ENCODE measurements around the gene CIB4.

The CIB4 gene

DNA sequence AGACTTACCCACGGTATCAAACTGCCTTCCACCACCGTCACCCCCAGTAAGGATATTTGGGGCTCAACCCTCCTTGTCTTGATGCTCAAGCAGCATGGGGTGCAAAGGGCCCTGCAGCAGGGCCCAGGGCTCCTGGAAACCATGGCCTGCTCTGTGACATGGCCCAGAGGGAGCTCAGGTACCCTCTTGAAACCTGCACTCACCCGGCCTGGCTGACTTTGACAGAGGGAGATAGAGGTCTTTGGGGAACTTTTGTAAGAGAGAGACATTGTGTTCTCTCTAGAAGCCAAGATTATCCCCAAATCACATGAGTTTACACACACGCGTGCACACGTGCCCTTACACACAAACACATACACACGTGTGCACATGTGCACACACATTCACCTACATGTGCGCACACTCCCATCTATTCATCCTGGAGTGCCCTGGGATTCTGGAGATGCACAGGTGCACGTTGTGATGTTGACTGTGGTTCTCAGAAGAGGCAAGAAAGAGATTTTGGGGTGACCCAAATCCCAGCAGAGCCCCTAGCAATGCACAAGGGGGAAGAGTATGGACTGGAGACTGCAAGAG is 31.7 kb upstream of the CIB4 start:
- TF ChIP-seq GATA2 (IDR thresholded peaks at IDR 0.05; ENCODE audit: low read depth, low read length) (no peak), GATA3 (IDR thresholded peaks at IDR 0.05; ENCODE audit: low read depth, low read length) (no peak)

DNA sequence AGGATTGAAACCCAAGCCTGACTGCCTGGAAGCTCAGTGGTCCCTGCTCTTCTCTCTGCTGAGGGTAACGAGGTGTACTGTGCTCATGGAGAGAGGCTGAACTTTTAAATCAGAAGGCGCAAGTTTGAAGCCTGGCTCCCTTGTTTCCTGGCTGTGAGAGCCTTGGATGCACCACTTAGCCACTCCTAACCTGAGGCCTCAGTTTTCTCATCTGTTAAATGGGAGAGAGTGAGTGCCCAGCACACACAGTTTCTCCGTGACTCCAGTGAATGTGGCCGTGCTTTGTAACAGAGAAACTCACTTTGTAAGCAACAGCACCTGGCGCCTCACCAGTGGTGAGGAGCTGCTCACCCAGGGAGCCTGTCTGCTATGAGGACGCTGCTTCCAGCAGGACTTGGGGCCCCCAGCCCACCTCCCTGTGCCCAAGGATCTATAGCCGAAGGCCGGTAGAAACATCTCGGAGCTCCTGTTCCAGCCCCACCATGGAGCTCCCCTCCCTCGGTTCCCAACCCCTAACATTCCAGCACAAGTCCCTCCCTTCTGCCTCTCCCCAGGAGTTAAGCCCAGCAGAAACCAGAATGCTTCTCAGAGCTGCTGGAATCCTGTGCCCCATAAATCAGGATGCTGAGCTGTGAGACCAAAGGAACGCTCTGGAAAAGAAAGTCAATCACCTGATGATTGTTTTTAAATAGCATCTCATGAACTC is 31.1 kb upstream of the CIB4 start:
- TF ChIP-seq GATA3 (IDR thresholded peaks at IDR 0.05; ENCODE audit: low read depth, low read length) (no peak), GATA2 (IDR thresholded peaks at IDR 0.05; ENCODE audit: low read depth, low read length) (no peak)

DNA sequence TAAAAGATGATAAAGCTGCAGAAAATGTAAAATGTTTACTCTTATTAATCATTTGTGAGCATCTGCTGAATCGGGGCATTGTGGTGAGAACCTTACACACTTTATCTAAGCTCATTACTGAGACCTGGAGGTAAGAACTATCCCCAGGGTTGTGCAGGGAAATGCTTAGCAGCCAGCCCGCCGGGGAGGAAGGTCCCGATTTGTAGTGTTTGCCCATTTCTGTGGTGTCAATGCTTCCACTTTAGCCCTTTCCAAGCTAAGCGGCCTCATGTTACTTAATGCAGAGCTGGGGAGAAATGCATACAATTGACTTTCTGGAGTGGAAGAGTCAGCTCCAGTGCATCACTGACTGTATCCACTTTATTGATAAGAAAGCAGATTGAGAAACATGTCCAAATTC is 30.5 kb upstream of the CIB4 start:
- TF ChIP-seq GATA3 (IDR thresholded peaks at IDR 0.05; ENCODE audit: low read depth, low read length) = no peak
- TF ChIP-seq GATA2 (IDR thresholded peaks at IDR 0.05; ENCODE audit: low read depth, low read length) = no peak

DNA sequence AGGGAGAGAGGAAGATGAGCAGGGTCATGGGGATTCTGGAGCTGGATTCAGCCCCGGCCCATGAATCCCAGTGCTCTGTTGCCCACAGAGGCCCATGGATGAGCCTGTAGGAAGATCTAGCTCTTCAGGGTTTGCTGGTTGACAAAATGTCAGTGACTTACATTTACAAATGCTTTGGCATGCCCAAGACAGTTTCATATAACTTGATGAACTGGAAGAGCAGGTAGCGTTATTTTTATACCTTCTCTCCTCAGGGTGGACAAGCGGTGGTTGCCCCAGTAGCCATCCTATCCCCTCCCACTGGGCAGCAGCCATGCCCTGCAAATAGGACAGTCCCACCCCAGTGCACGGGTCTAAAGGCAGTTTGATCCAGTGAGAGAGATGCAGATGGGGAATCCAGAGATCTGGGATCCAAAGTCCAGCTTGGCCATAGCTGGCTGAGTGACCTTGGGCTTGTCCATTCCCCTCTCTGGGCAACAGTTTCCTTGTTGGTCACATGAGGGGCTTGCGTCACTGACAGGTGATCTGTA is 29.8 kb upstream of the CIB4 start:
- TF ChIP-seq GATA3 (IDR thresholded peaks at IDR 0.05; ENCODE audit: low read depth, low read length) (no peak), GATA2 (IDR thresholded peaks at IDR 0.05; ENCODE audit: low read depth, low read length) (no peak)

DNA sequence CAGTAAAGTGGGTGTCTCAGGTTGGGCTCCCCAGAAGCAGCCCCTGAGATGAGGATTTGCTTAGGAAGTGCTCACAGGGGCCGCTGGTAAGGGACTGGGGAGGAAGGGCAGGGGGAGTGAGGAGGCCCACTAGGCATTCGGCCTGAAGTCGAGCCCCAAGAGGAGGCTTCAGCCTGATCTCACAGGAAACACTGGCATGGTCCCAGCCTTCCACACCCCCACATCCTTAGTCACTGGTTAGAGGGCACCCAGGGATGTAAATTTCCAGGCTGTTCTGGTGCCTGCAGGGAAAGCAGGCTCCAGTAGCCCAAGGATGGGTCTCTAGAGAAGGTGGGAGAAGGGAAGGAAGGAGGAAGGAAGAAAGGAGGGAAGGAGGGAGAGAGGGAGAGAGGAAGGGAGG is 29.0 kb upstream of the CIB4 start:
- TF ChIP-seq GATA2 (IDR thresholded peaks at IDR 0.05; ENCODE audit: low read depth, low read length) = no peak

DNA sequence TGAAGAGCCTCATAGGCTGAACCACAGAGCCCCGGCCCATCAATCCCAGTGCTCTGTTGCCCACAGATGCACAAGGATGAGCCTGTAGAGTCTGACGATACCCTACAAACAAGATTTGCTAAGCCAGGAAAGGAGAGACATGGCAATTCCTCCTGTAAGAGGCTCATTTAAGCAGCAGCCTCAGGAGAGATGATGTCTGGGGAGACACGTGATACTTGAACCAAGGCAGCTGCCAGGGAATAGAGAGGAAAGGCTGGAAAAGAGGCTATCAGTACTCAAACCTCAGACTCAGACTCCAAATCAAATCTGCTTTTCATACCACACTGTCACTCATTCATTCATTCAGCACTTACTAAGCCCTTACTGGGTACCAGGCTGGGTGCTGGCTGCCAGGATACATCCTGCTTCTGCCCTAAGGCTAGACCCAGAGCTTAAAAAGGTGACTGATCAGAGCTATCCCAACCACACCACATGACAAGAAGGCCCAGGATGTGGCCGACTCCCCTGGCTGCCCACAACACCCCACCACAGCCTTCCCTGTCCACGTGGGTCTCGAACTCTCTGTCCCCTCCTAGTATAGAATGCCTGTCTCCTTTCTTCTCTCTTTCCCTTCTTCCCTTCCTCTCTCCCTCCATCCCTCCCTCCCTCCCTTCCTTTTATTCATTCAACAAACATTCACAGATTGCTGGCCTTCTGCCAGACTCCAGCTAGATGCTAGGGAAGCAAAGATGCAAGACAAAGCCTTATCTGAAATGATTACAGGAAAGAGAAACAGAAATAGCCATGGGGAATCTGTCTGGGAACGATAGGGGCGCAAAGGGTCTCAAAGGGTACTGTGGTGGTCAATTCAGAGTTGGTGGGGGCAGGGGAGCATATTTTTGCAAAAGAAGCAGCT is 27.9 kb upstream of the CIB4 start:
- TF ChIP-seq GATA2 (IDR thresholded peaks at IDR 0.05; ENCODE audit: low read depth, low read length) (no peak), GATA3 (IDR thresholded peaks at IDR 0.05; ENCODE audit: low read depth, low read length) (no peak)

DNA sequence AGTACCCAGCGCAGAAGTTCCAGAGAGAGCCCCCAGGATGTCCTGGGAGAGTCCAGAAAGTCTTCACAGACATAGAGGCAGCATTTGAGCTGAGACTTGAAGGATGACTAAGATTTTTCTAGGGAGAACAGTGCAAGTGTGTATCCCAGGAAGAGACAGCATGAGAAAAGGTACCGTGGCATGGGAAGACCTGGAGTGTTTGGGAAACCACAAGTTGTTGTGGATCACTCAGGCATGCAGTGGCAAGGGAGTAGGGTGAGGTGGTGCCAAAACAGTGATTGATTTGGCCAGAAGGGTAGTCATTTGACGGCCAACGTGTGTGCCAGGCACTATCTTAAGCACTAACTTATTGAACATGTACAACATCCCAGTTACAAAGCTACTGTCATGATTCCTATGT is 26.9 kb upstream of the CIB4 start:
- no peak for TF ChIP-seq GATA3 (IDR thresholded peaks at IDR 0.05; ENCODE audit: low read depth, low read length)
- TF ChIP-seq GATA2 (IDR thresholded peaks at IDR 0.05; ENCODE audit: low read depth, low read length) = no peak

DNA sequence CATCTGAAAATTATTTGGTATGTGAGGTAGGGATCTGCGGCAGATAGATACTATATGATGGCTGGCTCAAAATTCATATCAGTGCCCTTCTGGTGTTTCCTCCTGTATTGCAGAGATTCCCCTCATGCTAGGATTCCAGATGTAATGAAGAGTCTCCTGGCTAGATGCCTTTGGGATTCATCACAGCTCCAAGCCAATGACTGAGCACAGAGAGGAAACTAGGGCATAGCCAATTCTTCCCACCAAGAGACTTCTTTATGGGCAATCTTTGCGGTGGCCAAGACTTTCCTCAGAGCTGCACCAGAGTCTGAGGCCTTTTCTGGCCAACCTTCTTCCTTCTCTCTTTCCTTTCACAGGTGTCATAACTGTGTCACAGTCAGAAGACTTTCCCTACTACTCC is 25.5 kb upstream of the CIB4 start:
- TF ChIP-seq GATA3 (IDR thresholded peaks at IDR 0.05; ENCODE audit: low read depth, low read length) (no peak), GATA2 (IDR thresholded peaks at IDR 0.05; ENCODE audit: low read depth, low read length) (no peak)

DNA sequence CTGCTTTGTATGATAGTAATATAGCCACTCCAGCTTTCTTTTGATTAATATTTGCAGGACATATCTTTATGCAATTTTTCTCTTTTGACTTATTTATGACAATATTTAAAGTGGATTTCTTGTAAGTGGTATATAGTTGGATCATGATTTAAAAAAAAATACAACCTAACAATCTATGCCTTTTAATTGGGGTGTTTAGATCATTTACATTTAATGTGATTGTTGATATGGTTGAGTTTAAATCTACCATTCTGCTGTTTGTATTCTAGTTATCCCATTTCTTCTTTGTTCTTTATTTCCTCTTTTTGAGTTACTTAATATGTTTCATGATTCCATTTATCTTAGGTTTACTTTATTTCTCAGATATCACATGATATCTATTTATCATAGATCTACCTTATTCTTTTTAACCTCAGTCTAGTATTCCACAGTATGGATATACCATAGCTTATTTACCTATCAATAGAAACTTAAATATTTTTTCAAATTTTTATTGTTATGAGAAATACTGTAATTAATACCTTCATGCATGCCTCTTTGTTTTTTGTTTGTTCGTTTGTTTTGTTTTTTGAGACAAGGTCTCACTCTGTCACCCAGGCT is 19.3 kb upstream of the CIB4 start:
- TF ChIP-seq GATA3 (IDR thresholded peaks at IDR 0.05; ENCODE audit: low read depth, low read length) (no peak), GATA2 (IDR thresholded peaks at IDR 0.05; ENCODE audit: low read depth, low read length) (no peak)

DNA sequence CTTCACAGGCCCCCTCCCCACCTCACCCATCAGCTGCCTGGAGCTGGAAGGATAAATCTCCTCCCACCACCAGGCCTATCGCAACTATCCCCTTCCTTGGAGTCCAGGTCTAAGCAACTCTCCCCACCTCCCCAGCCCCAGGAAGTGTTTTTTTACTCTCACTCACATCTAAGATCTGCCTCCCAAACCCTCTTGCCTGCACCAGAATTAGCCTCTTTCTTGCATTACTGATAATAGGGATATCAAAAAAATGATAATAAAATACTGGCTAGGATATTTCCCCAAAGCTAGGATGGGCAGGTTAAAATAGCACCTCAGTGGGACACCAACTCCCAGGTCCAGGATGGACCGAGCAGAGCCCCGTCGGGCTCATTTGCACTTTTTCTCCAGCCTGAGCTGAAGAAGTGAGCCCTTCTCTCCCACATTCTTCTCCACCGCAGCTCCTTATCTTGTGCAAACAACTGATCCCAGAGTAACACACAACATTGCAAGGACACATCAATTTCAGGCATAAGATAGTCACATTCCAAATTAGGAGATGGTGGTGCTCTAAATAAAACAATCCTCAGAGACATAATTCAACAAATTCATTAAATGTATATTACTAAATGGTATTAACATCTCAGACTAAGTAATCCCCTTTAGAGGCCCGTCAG is 17.7 kb upstream of the CIB4 start:
- TF ChIP-seq GATA2 (IDR thresholded peaks at IDR 0.05; ENCODE audit: low read depth, low read length) (no peak), GATA3 (IDR thresholded peaks at IDR 0.05; ENCODE audit: low read depth, low read length) (no peak)

DNA sequence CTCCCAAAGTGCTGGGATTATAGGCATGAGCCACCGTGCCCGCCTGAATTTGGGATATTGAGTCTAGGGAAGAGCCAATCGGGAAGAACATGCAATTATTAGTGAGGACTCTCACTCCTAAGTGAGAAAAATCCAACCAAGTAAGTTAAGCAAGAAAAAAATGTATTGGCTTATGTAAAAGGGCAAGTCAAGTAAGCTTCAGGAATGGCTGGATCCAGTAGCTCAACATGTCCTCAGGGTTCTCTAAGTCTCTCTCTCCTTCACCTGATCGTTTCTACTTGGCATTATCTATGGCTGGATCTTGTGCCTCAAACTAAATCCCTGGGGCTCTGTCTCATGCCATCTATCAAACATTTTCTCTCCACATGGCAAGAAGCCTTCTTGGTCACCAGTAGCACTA is 16.1 kb upstream of the CIB4 start:
- TF ChIP-seq GATA2 (IDR thresholded peaks at IDR 0.05; ENCODE audit: low read depth, low read length) = peak; percentile 8; the same call in 1 of the 2 replicates
- TF ChIP-seq GATA3 (IDR thresholded peaks at IDR 0.05; ENCODE audit: low read depth, low read length) = no peak

DNA sequence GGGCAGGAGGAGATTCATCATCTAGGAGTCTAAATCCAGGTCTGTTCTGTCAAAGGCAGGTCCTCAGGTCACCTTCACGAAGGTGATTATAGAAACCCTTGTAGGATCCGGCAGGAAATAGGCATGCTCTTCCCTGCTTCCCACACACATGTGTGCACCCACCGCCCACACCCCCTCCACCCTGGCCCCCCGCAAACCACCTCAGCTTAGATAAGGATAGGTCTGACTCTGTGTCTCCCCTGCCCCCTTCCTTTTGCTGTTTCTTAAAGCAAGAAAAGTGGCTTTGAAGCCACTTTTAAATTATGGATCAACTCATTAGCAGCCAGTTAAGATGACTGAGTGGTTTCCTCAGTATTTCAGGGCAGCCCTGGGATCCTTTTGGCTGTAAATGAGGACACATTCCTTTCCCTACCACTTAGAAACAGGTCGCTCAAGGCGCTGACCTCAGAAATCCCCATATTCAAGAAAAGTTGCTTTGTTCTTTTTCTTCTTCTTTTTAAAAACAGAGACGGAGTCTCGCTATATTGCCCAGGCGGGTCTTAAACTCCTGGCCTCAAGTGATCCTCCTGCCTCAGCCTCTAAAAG is 14.5 kb upstream of the CIB4 start:
- TF ChIP-seq GATA3 (IDR thresholded peaks at IDR 0.05; ENCODE audit: low read depth, low read length) = no peak
- no peak for TF ChIP-seq GATA2 (IDR thresholded peaks at IDR 0.05; ENCODE audit: low read depth, low read length)

DNA sequence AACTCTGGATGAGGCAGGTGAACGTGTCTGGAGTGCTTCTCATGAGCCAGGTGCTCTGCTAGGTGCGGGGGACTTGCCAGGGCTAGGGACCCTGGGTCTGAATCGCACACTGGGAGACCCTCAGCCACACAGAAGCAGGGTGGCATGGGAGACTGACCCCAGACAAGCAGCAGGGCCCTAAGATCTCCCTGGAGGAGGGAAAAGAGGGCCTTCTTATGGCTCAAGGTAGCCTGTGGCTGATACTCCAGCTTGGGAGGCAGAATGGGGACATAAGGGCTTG is 12.8 kb upstream of the CIB4 start:
- TF ChIP-seq GATA2 (IDR thresholded peaks at IDR 0.05; ENCODE audit: low read depth, low read length) (no peak), GATA3 (IDR thresholded peaks at IDR 0.05; ENCODE audit: low read depth, low read length) (no peak)
